GM12878 (cell line): Measurements from ENCODE around the gene CDH20. TPM values are rescaled to one million over a fixed set of nuclear protein-coding genes. Genes with fewer than 3 reads are reported as not detected.

ENCODE experiments used
- ATAC-seq: fragments of 200-7000 bp; cut with Tn5 transposase; 3 replicates; pipeline ENCODE4 v1.9.1; 2020; ENCODE audit warnings: mild to moderate bottlenecking, moderate library complexity
- BruUV-seq: library from RNA; stranded (reverse); fragments of 400-500 nt; replicated peaks from 2 replicates; lab custom pipeline; 2021; lab: Mats Ljungman, UMichigan
- CTCF ChIA-PET: fragments of 300-600 bp; sonication (Branson Sonifier 250); formaldehyde crosslinking; extraction: SDS; loops from one replicate; lab custom pipeline; 2021; ENCODE audit warnings: inconsistent platforms; lab: Yijun Ruan, JAX
- POLR2A ChIA-PET: fragments of 350-600 bp; formaldehyde crosslinking; extraction: SDS; loops from one replicate; lab custom pipeline; 2021; ENCODE audit warnings: inconsistent platforms; lab: Charles Lee
- RAD21 ChIA-PET: fragments of 300-600 bp; sonication (Branson Sonifier 250); formaldehyde crosslinking; loops from one replicate; lab custom pipeline; 2023; ENCODE audit warnings: antibody characterized with exemption; ENCODE audit not compliant: unreplicated experiment; lab: Charles Lee
- SMC1A ChIA-PET: fragments of 300-600 bp; sonication (Branson Sonifier 250); formaldehyde crosslinking; loops from one replicate; lab custom pipeline; 2023; ENCODE audit not compliant: unreplicated experiment, uncharacterized antibody; lab: Charles Lee
- DNase-seq: peaks from one replicate; pipeline ENCODE4 v3.0.0-alpha.2; 2011; ENCODE audit warnings: low read depth, low spot score
- FAIRE-seq: peaks from 3 replicates; lab custom pipeline; 2011; peaks lifted over from hg19 to GRCh38; lab: Jason Lieb, UNC
- H2AFZ ChIP-seq: 2 replicates; pipeline ENCODE4 v1.6.0; 2011; ENCODE audit warnings: low read depth, low read length, control low read depth; ENCODE audit not compliant: control insufficient read depth
- H3K27ac ChIP-seq: 2 replicates; pipeline ENCODE4 v1.5.1; 2011; ENCODE audit warnings: control low read depth; ENCODE audit not compliant: control insufficient read depth, insufficient read depth
- H3K27me3 ChIP-seq, 2 experiments: replicated peaks in 1 of 2; 2 replicates each; pipeline versions ENCODE4 v1.6.0 to v1.6.1; 2011; ENCODE audit warnings: low read length in 1 of 2; ENCODE audit not compliant: control insufficient read depth in 2 of 2, insufficient read depth in 2 of 2
- H3K36me3 ChIP-seq, 2 experiments: 2 replicates each; pipeline ENCODE4 v1.5.1; 2011; ENCODE audit warnings: low read length in 1 of 2; ENCODE audit not compliant: control insufficient read depth in 2 of 2, insufficient read depth in 2 of 2
- H3K4me1 ChIP-seq: 2 replicates; pipeline ENCODE4 v1.6.1; 2011; ENCODE audit warnings: mild to moderate bottlenecking, low read length, moderate library complexity, mixed read lengths; ENCODE audit not compliant: control insufficient read depth, insufficient read depth
- H3K4me2 ChIP-seq: 2 replicates; pipeline ENCODE4 v1.6.0; 2011; ENCODE audit warnings: control low read depth; ENCODE audit not compliant: control insufficient read depth, insufficient read depth
- H3K4me3 ChIP-seq: fragments of 200-600 bp; sonication (generic); 2 replicates; pipeline ENCODE4 v1.5.1; 2016
- H3K79me2 ChIP-seq: 2 replicates; pipeline ENCODE4 v1.6.0; 2011; ENCODE audit warnings: low read length; ENCODE audit not compliant: control insufficient read depth, insufficient read depth
- H3K9ac ChIP-seq: 2 replicates; pipeline ENCODE4 v1.8.0; 2011; ENCODE audit warnings: low read length, control low read depth, mixed read lengths; ENCODE audit not compliant: control insufficient read depth, insufficient read depth
- H3K9me3 ChIP-seq: replicated peaks from 3 replicates; pipeline ENCODE4 v1.5.1; 2011; ENCODE audit warnings: mild to moderate bottlenecking, low read length; ENCODE audit not compliant: control insufficient read depth, insufficient read depth
- H4K20me1 ChIP-seq: 2 replicates; pipeline ENCODE4 v1.6.0; 2011; ENCODE audit not compliant: control insufficient read depth, insufficient read depth
- ASH2L ChIP-seq: fragments of 300-600, 200-600 bp; sonication (generic); IDR thresholded peaks from 2 replicates; pipeline ENCODE4 v1.6.1; 2017; ENCODE audit warnings: low read depth, mild to moderate bottlenecking, borderline replicate concordance
- ATF2 ChIP-seq: IDR thresholded peaks from 2 replicates; pipeline ENCODE4 v1.6.1; 2012; ENCODE audit warnings: low read length, inconsistent platforms
- BCLAF1 ChIP-seq: fragments of 450-650 bp; IDR thresholded peaks from 2 replicates; pipeline ENCODE4 v1.6.1; 2017; ENCODE audit warnings: antibody characterized with exemption, mild to moderate bottlenecking, moderate library complexity
- CREM ChIP-seq: IDR thresholded peaks from 2 replicates; pipeline ENCODE4 v1.6.1; 2014; ENCODE audit warnings: antibody characterized with exemption, low read depth
- CTCF ChIP-seq, 3 experiments: IDR thresholded peaks in 2 of 3; conservative IDR thresholded peaks in 1 of 3; 2 replicates each; pipeline ENCODE4 v1.5.1; 2011; ENCODE audit warnings: low read depth in 3 of 3, low read length in 3 of 3, mild to moderate bottlenecking in 3 of 3, control low read depth in 2 of 3, moderate library complexity in 2 of 3, inconsistent platforms in 1 of 3, mixed read lengths in 1 of 3; ENCODE audit not compliant: control insufficient read depth in 2 of 3, insufficient read depth in 1 of 3; ENCODE audit errors: extremely low read depth in 1 of 3
- FOS ChIP-seq: IDR thresholded peaks from 3 replicates; pipeline ENCODE4 v1.6.1; 2011; ENCODE audit warnings: borderline replicate concordance; ENCODE audit not compliant: insufficient read length; ENCODE audit errors: extremely low read depth
- PAX5 ChIP-seq: IDR thresholded peaks from 2 replicates; pipeline ENCODE4 v1.6.1; 2011; ENCODE audit warnings: low read depth, low read length, borderline replicate concordance
- PML ChIP-seq: IDR thresholded peaks from 2 replicates; pipeline ENCODE4 v1.6.1; 2012; ENCODE audit warnings: low read length, inconsistent platforms
- RAD21 ChIP-seq: IDR thresholded peaks from 2 replicates; pipeline ENCODE4 v1.6.1; 2011; ENCODE audit warnings: mild to moderate bottlenecking, low read depth, low read length, moderate library complexity; ENCODE audit not compliant: insufficient read depth
- SMC3 ChIP-seq: IDR thresholded peaks from 2 replicates; pipeline ENCODE4 v1.6.1; 2011; ENCODE audit warnings: low read length, improper control_type of control experiment, borderline replicate concordance
- ZNF687 ChIP-seq: fragments of 450-650 bp; IDR thresholded peaks from 2 replicates; pipeline ENCODE4 v1.6.1; 2017; ENCODE audit warnings: mild to moderate bottlenecking, moderate library complexity
- WGBS: methylation state at CpG from one replicate; pipeline ENCODE4 v1.1.6; 2016; ENCODE audit warnings: low lambda C conversion rate; ENCODE audit not compliant: insufficient replicate concordance, insufficient coverage; ENCODE audit errors: missing lambda C conversion rate; 5-methylcytosine and 5-hydroxymethylcytosine counted together
- in situ Hi-C: fragments of 300-500 bp; cut with MboI; formaldehyde crosslinking; loops from 9 replicates; pipeline ENCODE4 v1.14.3; 2018; ENCODE audit warnings: mixed read lengths
- intact Hi-C: fragments of 100-400 bp; cut with micrococcal nuclease; formaldehyde crosslinking; loops from one replicate; pipeline ENCODE4 v1.14.2; 2022; ENCODE audit not compliant: unreplicated experiment
- polyA plus RNA-seq, 11 experiments: library from polyadenylated mRNA; depleted of rRNA in 4 of 11; unstranded in 6 of 11; stranded (reverse) in 5 of 11; fragments of >200 nt; fragmentation: Nextera tagmentation in 4 of 11; fragmentation: Illumina TruSeq in 1 of 11; extraction: Ambion mirVana in 4 of 11; extraction: Trizol in 1 of 11; gene quantifications; 1 replicate in 1 of 11; 2 replicates in 10 of 11; pipeline versions ENCODE4 v1.2.1 to v1.2.3, GENCODE V29; 2011 to 2016; ENCODE audit warnings: inconsistent platforms in 2 of 11, missing spikeins in 2 of 11, low read depth in 1 of 11
- total RNA-seq, 4 experiments: library from RNA; depleted of rRNA in 3 of 4; stranded (reverse); fragments of >200 nt in 3 of 4; fragmentation: Illumina TruSeq in 1 of 4; extraction: Trizol in 1 of 4; gene quantifications; 2 replicates each; pipeline versions ENCODE4 v1.2.1 to v1.2.3, GENCODE V29; 2013 to 2021

The CDH20 gene
- total and polyA plus RNA-seq, 10 of the 15 experiments (the other 5 are each of a cell fraction or from before 2014, with no cell fraction given), result not detected

- no peak for TF ChIP-seq ATF2
- TF ChIP-seq BCLAF1, result no peak
- TF ChIP-seq FOS, result no peak
- no peak for TF ChIP-seq CREM
- no peak for TF ChIP-seq RAD21
Measured at GRCh38 chr18:61497422-61497821, 164.2 kb downstream of the CDH20 start (continued).

- TF ChIP-seq PAX5, result no peak
- no peak for TF ChIP-seq ZNF687
- TF ChIP-seq CTCF (IDR thresholded peaks at IDR 0.05 in 2 of 3, conservative IDR thresholded peaks at IDR 0.05 in 1 of 3; ENCODE audit: control insufficient read depth in 2 of 3, extremely low read depth in 1 of 3, insufficient read depth in 1 of 3, low read depth in 3 of 3, low read length in 3 of 3), result peak; percentile 57 to 64 (median 61); a peak in 5 of 6 replicates
- no peak for TF ChIP-seq PML
- peak; percentile 71 for TF ChIP-seq RAD21
- peak; percentile 73 for TF ChIP-seq SMC3
- no peak for TF ChIP-seq ASH2L
- H2AFZ ChIP-seq, result no peak overlapping the region
- H3K27ac ChIP-seq, result no peak overlapping the region
- H3K4me1 ChIP-seq, result no peaks in the 10 kb centered on the region
- POLR2A ChIA-PET, result no interaction called here
- CTCF ChIA-PET, result interaction anchor here (0.7 to 10.1 kb wide), 18 partner anchors 9 to 1522 kb away, joined by 3 to 185 read pairs (median 4); no protein-coding TSS in a partner anchor
- intact Hi-C loops (loop anchor here (1.0 to 5.0 kb wide), 5 partner anchors 180 to 830 kb away; no protein-coding TSS in a partner anchor), in situ Hi-C loops (no loop called here)
- H3K36me3 ChIP-seq, result no peaks in the 10 kb centered on the region
- H4K20me1 ChIP-seq, result no peaks in the 10 kb centered on the region
- no peak overlapping the region for H3K9ac ChIP-seq
- no peak for FAIRE-seq
- peak; percentile 66 for ATAC-seq
- SMC1A ChIA-PET, result interaction anchor here (0.6 to 1.8 kb wide), 8 partner anchors 15 to 694 kb away, joined by 3 to 19 read pairs (median 4); no protein-coding TSS in a partner anchor
- H3K9me3 ChIP-seq, result no peaks in the 10 kb centered on the region
- no peak overlapping the region for H3K4me2 ChIP-seq
- 0% methylated on average over 1 of the region's 1 CpG for WGBS
- RAD21 ChIA-PET, result interaction anchor here (1.0 to 4.8 kb wide), 5 partner anchors 181 to 1514 kb away, joined by 3 to 38 read pairs (median 6); no protein-coding TSS in a partner anchor
- BruUV-seq, result no TSS peak
- H3K27me3 ChIP-seq, result no peaks in the 10 kb centered on the region
- DNase-seq, result peak; percentile 5
- no peaks in the 10 kb centered on the region for H3K79me2 ChIP-seq
- H3K4me3 ChIP-seq, result no peak overlapping the region
Measured at GRCh38 chr18:61502472-61502871, 169.2 kb downstream of the CDH20 start.
